ENCODE data around the gene PPP2R2C.

The PPP2R2C gene

GRCh38 chr4:6473264-6474052 lies 1.0 kb upstream of the PPP2R2C start:
- TF ChIP-seq POLR2A (IDR thresholded peaks at IDR 0.05; ENCODE audit: extremely low read depth, insufficient read length), result no peak
- no peak for TF ChIP-seq MYC (IDR thresholded peaks at IDR 0.05; ENCODE audit: low read depth, low read length)
- no peak overlapping the region for H3K4me3 ChIP-seq (ENCODE audit: low read depth, low read length)
- DNase-seq (ENCODE audit: low read depth), result no peak

GRCh38 chr4:6472008-6472386 lies 417 bp downstream of the PPP2R2C start:
- no peak for DNase-seq (ENCODE audit: low read depth)
- H3K4me3 ChIP-seq (ENCODE audit: low read depth, low read length), result no peak overlapping the region

GRCh38 chr4:6471307-6472007 lies 957 bp downstream of the PPP2R2C start:
- H3K4me3 ChIP-seq (ENCODE audit: low read depth, low read length), result no peak overlapping the region
- no peak for DNase-seq (ENCODE audit: low read depth)
- TF ChIP-seq MAX (IDR thresholded peaks at IDR 0.05; ENCODE audit: low read depth, low read length) (no peak), MYC (IDR thresholded peaks at IDR 0.05; ENCODE audit: low read depth, low read length) (no peak), CTCF (IDR thresholded peaks at IDR 0.05; ENCODE audit: low read depth, low read length) (no peak), POLR2A (IDR thresholded peaks at IDR 0.05; ENCODE audit: extremely low read depth, insufficient read length) (no peak)

More at GRCh38 chr4:6472008-6472386, 417 bp downstream of the PPP2R2C start:
- TF ChIP-seq CTCF (IDR thresholded peaks at IDR 0.05; ENCODE audit: low read depth, low read length), result no peak
- no peak for TF ChIP-seq MYC (IDR thresholded peaks at IDR 0.05; ENCODE audit: low read depth, low read length)
- no peak for TF ChIP-seq MAX (IDR thresholded peaks at IDR 0.05; ENCODE audit: low read depth, low read length)
- no peak for TF ChIP-seq POLR2A (IDR thresholded peaks at IDR 0.05; ENCODE audit: extremely low read depth, insufficient read length)

GRCh38 chr4:6470502-6471306 lies 1.7 kb downstream of the PPP2R2C start:
- no peak overlapping the region for H3K4me3 ChIP-seq (ENCODE audit: low read depth, low read length)
- TF ChIP-seq CTCF (IDR thresholded peaks at IDR 0.05; ENCODE audit: low read depth, low read length) (no peak), MAX (IDR thresholded peaks at IDR 0.05; ENCODE audit: low read depth, low read length) (no peak), MYC (IDR thresholded peaks at IDR 0.05; ENCODE audit: low read depth, low read length) (no peak), POLR2A (IDR thresholded peaks at IDR 0.05; ENCODE audit: extremely low read depth, insufficient read length) (no peak)
- peak; percentile 53 for DNase-seq (ENCODE audit: low read depth)

GRCh38 chr4:6469898-6470501 lies 2.4 kb downstream of the PPP2R2C start:
- H3K4me3 ChIP-seq (ENCODE audit: low read depth, low read length), result no peak overlapping the region
- TF ChIP-seq CTCF (IDR thresholded peaks at IDR 0.05; ENCODE audit: low read depth, low read length) (no peak), POLR2A (IDR thresholded peaks at IDR 0.05; ENCODE audit: extremely low read depth, insufficient read length) (no peak)
- DNase-seq (ENCODE audit: low read depth), result no peak

- H3K4me3 ChIP-seq (ENCODE audit: low read depth, low read length), result no peak overlapping the region
- TF ChIP-seq MAX (IDR thresholded peaks at IDR 0.05; ENCODE audit: low read depth, low read length), result no peak
- no peak for TF ChIP-seq MYC (IDR thresholded peaks at IDR 0.05; ENCODE audit: low read depth, low read length)
- TF ChIP-seq CTCF (IDR thresholded peaks at IDR 0.05; ENCODE audit: low read depth, low read length), result no peak
- TF ChIP-seq POLR2A (IDR thresholded peaks at IDR 0.05; ENCODE audit: extremely low read depth, insufficient read length), result no peak
- DNase-seq (ENCODE audit: low read depth), result no peak
Observed at GRCh38 chr4:6469144-6469543, 3.3 kb downstream of the PPP2R2C start.

All from NB4 (cell line).